ENCODE data around the gene TMEM170A.

DNA sequence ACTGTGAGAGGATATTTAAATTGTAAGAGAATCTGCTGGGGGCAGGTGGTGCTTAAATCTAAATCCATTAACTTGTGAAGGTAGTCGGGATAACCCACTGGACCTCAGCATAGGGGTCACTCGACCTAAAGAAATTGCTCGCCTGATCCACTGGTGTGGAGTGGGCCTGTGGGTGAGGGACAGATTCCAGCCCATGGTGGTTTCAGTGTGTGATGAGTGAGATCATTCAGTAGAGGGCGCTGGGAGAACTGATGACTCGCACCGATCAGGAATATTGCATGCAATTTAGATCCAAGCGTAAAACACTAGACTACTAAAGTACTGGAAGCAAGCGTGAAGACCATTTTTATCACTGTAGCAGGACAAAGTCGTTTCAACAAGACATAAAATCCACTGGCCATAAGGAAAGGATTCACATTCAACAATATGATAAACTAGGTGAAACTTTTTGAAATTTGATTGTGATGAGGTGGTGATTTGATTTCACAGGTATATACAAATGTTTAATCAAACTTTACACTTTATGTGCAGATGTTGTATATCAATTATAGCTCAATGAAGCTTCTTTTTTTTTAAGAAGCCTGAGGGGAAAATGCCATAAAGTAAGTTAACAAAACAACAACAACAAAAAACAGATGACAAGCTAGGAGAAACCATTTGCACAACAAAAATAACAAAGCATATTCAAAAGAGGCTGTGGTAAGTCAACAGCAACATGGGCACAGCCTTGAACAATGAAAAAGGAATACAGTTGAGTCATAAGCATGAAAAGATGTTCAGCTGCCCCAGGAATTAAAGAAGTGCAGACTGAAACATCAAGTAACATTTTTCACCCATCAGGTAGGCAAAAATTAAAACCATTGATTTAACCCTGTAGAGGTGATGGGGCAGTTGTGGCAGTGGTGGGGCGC is 7.5 kb upstream of the TMEM170A start:
- TF ChIP-seq, protein P1, sequence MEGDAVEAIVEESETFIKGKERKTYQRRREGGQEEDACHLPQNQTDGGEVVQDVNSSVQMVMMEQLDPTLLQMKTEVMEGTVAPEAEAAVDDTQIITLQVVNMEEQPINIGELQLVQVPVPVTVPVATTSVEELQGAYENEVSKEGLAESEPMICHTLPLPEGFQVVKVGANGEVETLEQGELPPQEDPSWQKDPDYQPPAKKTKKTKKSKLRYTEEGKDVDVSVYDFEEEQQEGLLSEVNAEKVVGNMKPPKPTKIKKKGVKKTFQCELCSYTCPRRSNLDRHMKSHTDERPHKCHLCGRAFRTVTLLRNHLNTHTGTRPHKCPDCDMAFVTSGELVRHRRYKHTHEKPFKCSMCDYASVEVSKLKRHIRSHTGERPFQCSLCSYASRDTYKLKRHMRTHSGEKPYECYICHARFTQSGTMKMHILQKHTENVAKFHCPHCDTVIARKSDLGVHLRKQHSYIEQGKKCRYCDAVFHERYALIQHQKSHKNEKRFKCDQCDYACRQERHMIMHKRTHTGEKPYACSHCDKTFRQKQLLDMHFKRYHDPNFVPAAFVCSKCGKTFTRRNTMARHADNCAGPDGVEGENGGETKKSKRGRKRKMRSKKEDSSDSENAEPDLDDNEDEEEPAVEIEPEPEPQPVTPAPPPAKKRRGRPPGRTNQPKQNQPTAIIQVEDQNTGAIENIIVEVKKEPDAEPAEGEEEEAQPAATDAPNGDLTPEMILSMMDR (IDR thresholded peaks at IDR 0.05; ENCODE audit: low read depth, low read length), result peak; percentile 82
- no peak for TF ChIP-seq POLR2A (IDR thresholded peaks at IDR 0.05; ENCODE audit: extremely low read depth, insufficient read length)
